ENCODE results near the gene STAU1. TPM values are rescaled to one million over a fixed set of nuclear protein-coding genes. Genes with fewer than 3 reads are reported as not detected.
"Not testable (repeated sequence)": the region's sequence is repeated elsewhere in the genome, so short reads cannot be mapped to it uniquely, and the experiment has no call there.

STAU1 gene
- polyA plus RNA-seq, 3 donors: 17.3 to 34.2 (median 24.0) TPM

- Histone ChIP-seq H3K4me1 (ENCODE audit: control insufficient read depth in 1 of 2, insufficient read depth in 2 of 2, low read length in 2 of 2) (no peaks in the 10 kb centered on the region), H2AFZ (ENCODE audit: insufficient read depth, low read depth, low read length, poor library complexity, severe bottlenecking) (no peak overlapping the region), H3K27me3 (ENCODE audit: control insufficient read depth in 2 of 2, insufficient read depth in 2 of 2, low read length in 2 of 2) (no peaks in the 10 kb centered on the region), H3K4me2 (replicated peaks; ENCODE audit: extremely low read depth, low read length, poor library complexity, severe bottlenecking) (no peak overlapping the region), H3K27ac (ENCODE audit: low read depth in 1 of 2, low read length in 2 of 2) (no peak overlapping the region), H3K9me3 (replicated peaks in 1 of 2; ENCODE audit: control insufficient read depth in 1 of 2, insufficient read depth in 1 of 2, low read length in 2 of 2) (no peaks in the 10 kb centered on the region), H3K36me3 (replicated peaks in 1 of 2; ENCODE audit: control insufficient read depth in 1 of 2, insufficient read depth in 2 of 2, low read length in 2 of 2) (peaks cover 35 to 46% of the 10 kb centered on the region in 2 donors), H3K79me2 (ENCODE audit: insufficient read depth, low read length) (no peaks in the 10 kb centered on the region), H4K20me1 (ENCODE audit: insufficient read depth, low read length) (no peaks in the 10 kb centered on the region), H3K4me3 (replicated peaks in 1 of 3; ENCODE audit: low read depth in 2 of 3, low read length in 3 of 3) (no peak overlapping the region), H3K9ac (ENCODE audit: insufficient read depth, low read length, poor library complexity, severe bottlenecking) (no peak overlapping the region)
- H3K4me3 Mint-ChIP-seq: no peak overlapping the region
- no peak for DNase-seq
- WGBS (ENCODE audit: insufficient coverage): 96% methylated on average over 4 of the region's 6 CpGs
- peaks cover 37 to 50% of the 10 kb centered on the region in 2 donors for H3K36me3 Mint-ChIP-seq
- peaks cover 3% of the 10 kb centered on the region for H3K4me1 Mint-ChIP-seq
- H3K27me3 Mint-ChIP-seq (ENCODE audit: low read depth in 3 of 3): no peaks in the 10 kb centered on the region
- peaks cover 0 to 1% (median 0%) of the 10 kb centered on the region in 7 donors for H3K9me3 Mint-ChIP-seq
- peak overlapping the region in 3 of 7 donors; percentile 2 to 25 (median 11) for H3K27ac Mint-ChIP-seq
- intact Hi-C loops (cut with micrococcal nuclease): no loop called here
- no peak for TF ChIP-seq CTCF (IDR thresholded peaks at IDR 0.05)
Observed at GRCh38 chr20:49110767-49111694, 77.1 kb downstream of the STAU1 start.

DNA sequence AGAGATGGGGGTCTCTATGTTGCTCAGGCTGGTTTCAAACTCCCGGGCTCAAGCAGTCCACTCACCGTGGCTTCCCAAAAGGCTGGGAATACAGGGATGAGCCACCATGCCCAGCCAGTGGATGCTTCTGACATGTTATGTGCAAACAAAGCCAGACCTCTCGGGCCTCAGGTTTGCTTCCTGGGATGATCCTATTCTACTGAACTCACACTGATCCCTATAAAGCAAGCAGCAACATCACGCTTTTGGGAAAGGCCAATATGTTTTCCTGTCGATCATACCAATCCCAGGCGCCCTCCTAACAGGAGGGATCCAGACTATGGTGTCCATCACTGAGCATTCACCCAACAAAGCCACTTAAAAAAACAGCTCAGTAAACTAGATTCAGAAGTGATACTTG, 81.8 kb downstream of the STAU1 start:
- H3K4me1 ChIP-seq (ENCODE audit: control insufficient read depth in 1 of 2, insufficient read depth in 2 of 2, low read length in 2 of 2): peaks cover 0 to 1% of the 10 kb centered on the region in 2 donors
- no peak overlapping the region for H3K4me2 ChIP-seq (replicated peaks; ENCODE audit: extremely low read depth, low read length, poor library complexity, severe bottlenecking)
- intact Hi-C loops (cut with micrococcal nuclease): no loop called here
- H3K27me3 Mint-ChIP-seq (ENCODE audit: low read depth in 3 of 3): no peaks in the 10 kb centered on the region
- H3K4me1 Mint-ChIP-seq: peaks cover 4% of the 10 kb centered on the region
- H3K27ac Mint-ChIP-seq: peak overlapping the region in 1 of 7 donors; percentile 66
- H3K9me3 Mint-ChIP-seq: peaks cover 0 to 1% (median 0%) of the 10 kb centered on the region in 7 donors
- no peak overlapping the region for H3K4me3 Mint-ChIP-seq
- H3K9me3 ChIP-seq (replicated peaks in 1 of 2; ENCODE audit: control insufficient read depth in 1 of 2, insufficient read depth in 1 of 2, low read length in 2 of 2): no peaks in the 10 kb centered on the region
- DNase-seq: no peak
- H3K9ac ChIP-seq (ENCODE audit: insufficient read depth, low read length, poor library complexity, severe bottlenecking): no peak overlapping the region
- peaks cover 8% of the 10 kb centered on the region for H4K20me1 ChIP-seq (ENCODE audit: insufficient read depth, low read length)
- H3K27me3 ChIP-seq (ENCODE audit: control insufficient read depth in 2 of 2, insufficient read depth in 2 of 2, low read length in 2 of 2): no peaks in the 10 kb centered on the region
- H2AFZ ChIP-seq (ENCODE audit: insufficient read depth, low read depth, low read length, poor library complexity, severe bottlenecking): no peak overlapping the region
- no peak overlapping the region for H3K4me3 ChIP-seq (replicated peaks in 1 of 3; ENCODE audit: low read depth in 2 of 3, low read length in 3 of 3)
- no peaks in the 10 kb centered on the region for H3K79me2 ChIP-seq (ENCODE audit: insufficient read depth, low read length)
- H3K36me3 ChIP-seq (replicated peaks in 1 of 2; ENCODE audit: control insufficient read depth in 1 of 2, insufficient read depth in 2 of 2, low read length in 2 of 2): peaks cover 31 to 41% of the 10 kb centered on the region in 2 donors
- H3K27ac ChIP-seq (ENCODE audit: low read depth in 1 of 2, low read length in 2 of 2): no peak overlapping the region
- TF ChIP-seq CTCF (IDR thresholded peaks at IDR 0.05): no peak
- 100% methylated on average over 5 of the region's 6 CpGs for WGBS (ENCODE audit: insufficient coverage)
- peaks cover 31 to 49% of the 10 kb centered on the region in 2 donors for H3K36me3 Mint-ChIP-seq

- H3K27ac ChIP-seq (ENCODE audit: low read depth in 1 of 2, low read length in 2 of 2); H3K27me3 Mint-ChIP-seq (ENCODE audit: low read depth in 3 of 3); intact Hi-C loops (cut with micrococcal nuclease); H3K4me3 Mint-ChIP-seq; H3K27me3 ChIP-seq (ENCODE audit: control insufficient read depth in 2 of 2, insufficient read depth in 2 of 2, low read length in 2 of 2); H2AFZ ChIP-seq (ENCODE audit: insufficient read depth, low read depth, low read length, poor library complexity, severe bottlenecking); H4K20me1 ChIP-seq (ENCODE audit: insufficient read depth, low read length); H3K9ac ChIP-seq (ENCODE audit: insufficient read depth, low read length, poor library complexity, severe bottlenecking); H3K4me3 ChIP-seq (replicated peaks in 1 of 3; ENCODE audit: low read depth in 2 of 3, low read length in 3 of 3); H3K4me2 ChIP-seq (replicated peaks; ENCODE audit: extremely low read depth, low read length, poor library complexity, severe bottlenecking); H3K79me2 ChIP-seq (ENCODE audit: insufficient read depth, low read length); DNase-seq; H3K9me3 ChIP-seq (replicated peaks in 1 of 2; ENCODE audit: control insufficient read depth in 1 of 2, insufficient read depth in 1 of 2, low read length in 2 of 2); H3K9me3 Mint-ChIP-seq; H3K27ac Mint-ChIP-seq: not testable (repeated sequence)
- H3K4me1 Mint-ChIP-seq: peaks cover 12% of the 10 kb centered on the region
- Histone ChIP-seq H3K36me3 (replicated peaks in 1 of 2; ENCODE audit: control insufficient read depth in 1 of 2, insufficient read depth in 2 of 2, low read length in 2 of 2) (peaks cover 29 to 33% of the 10 kb centered on the region in 2 donors), H3K4me1 (ENCODE audit: control insufficient read depth in 1 of 2, insufficient read depth in 2 of 2, low read length in 2 of 2) (peaks cover 0 to 11% of the 10 kb centered on the region in 2 donors)
- WGBS (ENCODE audit: insufficient coverage): 96% methylated on average over 8 of the region's 11 CpGs
- H3K36me3 Mint-ChIP-seq: peaks cover 32 to 44% of the 10 kb centered on the region in 2 donors
Observed at GRCh38 chr20:49104979-49105547, 83.1 kb downstream of the STAU1 start.

All from CD14-positive monocyte (primary cell).